ENCODE results near the gene PNMA8B. TPM values are rescaled to one million over a fixed set of nuclear protein-coding genes. Genes with fewer than 3 reads are reported as not detected.

PNMA8B gene
- total and polyA plus RNA-seq, 2 donors (not counting 3 experiments of a cell fraction or from before 2014, with no cell fraction given): 0.11 TPM; not detected in 1

GRCh38 chr19:46520616-46521015 is 24.9 kb upstream of the PNMA8B start:
- Histone ChIP-seq H3K9me3 (replicated peaks; ENCODE audit: control insufficient read depth, insufficient read depth, low read length) (no peaks in the 10 kb centered on the region), H3K4me3 (replicated peaks in 1 of 3; ENCODE audit: insufficient read depth in 1 of 3, low read depth in 1 of 3, low read length in 3 of 3) (no peak overlapping the region), H3K36me3 (ENCODE audit: control insufficient read depth in 2 of 2, extremely low read depth in 1 of 2, insufficient read depth in 2 of 2, low read length in 2 of 2) (no peaks in the 10 kb centered on the region), H3K79me2 (ENCODE audit: control insufficient read depth, insufficient read depth, low read length) (no peaks in the 10 kb centered on the region), H3K4me2 (ENCODE audit: insufficient read depth, low read length) (no peak overlapping the region), H3K9me1 (replicated peaks; ENCODE audit: control insufficient read depth, extremely low read depth, insufficient read depth, low read length) (no peaks in the 10 kb centered on the region), H2AFZ (ENCODE audit: low read depth, low read length) (no peak overlapping the region), H3K27me3 (ENCODE audit: control insufficient read depth in 2 of 2, insufficient read depth in 2 of 2, low read length in 2 of 2) (no peaks in the 10 kb centered on the region), H3K9ac (replicated peaks; ENCODE audit: extremely low read depth, insufficient read depth, low read length) (no peak overlapping the region), H4K20me1 (replicated peaks; ENCODE audit: control insufficient read depth, extremely low read depth, insufficient read depth, low read length) (no peaks in the 10 kb centered on the region), H3K27ac (ENCODE audit: insufficient read depth, low read depth, low read length) (no peak overlapping the region), H3K4me1 (ENCODE audit: control insufficient read depth, extremely low read depth, insufficient read depth, low read length) (no peaks in the 10 kb centered on the region)
- TF ChIP-seq JUN (IDR thresholded peaks at IDR 0.05; ENCODE audit: borderline replicate concordance, insufficient read depth, insufficient read length, low read depth) (no peak), FOS (IDR thresholded peaks at IDR 0.05; ENCODE audit: borderline replicate concordance, insufficient read depth, low read length) (no peak)
- intact Hi-C loops (cut with micrococcal nuclease): no loop called here
- dilution Hi-C loops (cut with MboI; ENCODE audit: extremely low pct_ligation_motif_present, low sequenced_read_pairs): no loop called here
- CTCF ChIA-PET: interaction anchor here (1.4 to 1.9 kb wide), 4 partner anchors 8 to 22 kb away, joined by 3 to 8 read pairs (median 6); no protein-coding TSS in a partner anchor
- FAIRE-seq (no peak), DNase-seq (ENCODE audit: low read depth, low spot score) (no peak)
- POLR2A ChIA-PET: interaction anchor here (0.6 kb wide), 1 partner anchor 124 kb away, joined by 7 read pairs; no protein-coding TSS in a partner anchor
- no TSS peak for BruUV-seq (replicated peaks)

- intact Hi-C loops (cut with micrococcal nuclease): no loop called here
- H4K20me1 ChIP-seq (replicated peaks; ENCODE audit: control insufficient read depth, extremely low read depth, insufficient read depth, low read length): no peaks in the 10 kb centered on the region
- no peaks in the 10 kb centered on the region for H3K36me3 ChIP-seq (ENCODE audit: control insufficient read depth in 2 of 2, extremely low read depth in 1 of 2, insufficient read depth in 2 of 2, low read length in 2 of 2)
- dilution Hi-C loops (cut with MboI; ENCODE audit: extremely low pct_ligation_motif_present, low sequenced_read_pairs): no loop called here
- DNase-seq (ENCODE audit: low read depth, low spot score) (no peak), FAIRE-seq (no peak)
- H3K4me3 ChIP-seq (replicated peaks in 1 of 3; ENCODE audit: insufficient read depth in 1 of 3, low read depth in 1 of 3, low read length in 3 of 3): no peak overlapping the region
- no peaks in the 10 kb centered on the region for H3K79me2 ChIP-seq (ENCODE audit: control insufficient read depth, insufficient read depth, low read length)
- no peaks in the 10 kb centered on the region for H3K4me1 ChIP-seq (ENCODE audit: control insufficient read depth, extremely low read depth, insufficient read depth, low read length)
- TF ChIP-seq EZH2 (IDR thresholded peaks at IDR 0.05; ENCODE audit: borderline replicate concordance, low read depth, low read length, severe bottlenecking) (no peak), GATA2 (IDR thresholded peaks at IDR 0.05; ENCODE audit: insufficient read depth, insufficient read length, low read depth, low read length) (no peak), JUN (IDR thresholded peaks at IDR 0.05; ENCODE audit: borderline replicate concordance, insufficient read depth, insufficient read length, low read depth) (no peak), MYC (IDR thresholded peaks at IDR 0.05; ENCODE audit: low read depth, low read length) (no peak), CTCF (IDR thresholded peaks at IDR 0.05; ENCODE audit: extremely low read depth in 1 of 2, insufficient read depth in 1 of 2, low read depth in 1 of 2, low read length in 2 of 2) (no peak), POLR2AphosphoS5 (IDR thresholded peaks at IDR 0.05; ENCODE audit: insufficient read depth, low read depth, low read length) (no peak), POLR2A (IDR thresholded peaks at IDR 0.05; ENCODE audit: low read depth, low read length) (no peak), FOS (IDR thresholded peaks at IDR 0.05; ENCODE audit: borderline replicate concordance, insufficient read depth, low read length) (no peak)
- no peaks in the 10 kb centered on the region for H3K27me3 ChIP-seq (ENCODE audit: control insufficient read depth in 2 of 2, insufficient read depth in 2 of 2, low read length in 2 of 2)
- POLR2A ChIA-PET: no interaction called here
- H3K9me3 ChIP-seq (replicated peaks; ENCODE audit: control insufficient read depth, insufficient read depth, low read length): no peaks in the 10 kb centered on the region
- H3K4me2 ChIP-seq (ENCODE audit: insufficient read depth, low read length): no peak overlapping the region
- no peak overlapping the region for H3K27ac ChIP-seq (ENCODE audit: insufficient read depth, low read depth, low read length)
- H3K9ac ChIP-seq (replicated peaks; ENCODE audit: extremely low read depth, insufficient read depth, low read length): no peak overlapping the region
- H3K9me1 ChIP-seq (replicated peaks; ENCODE audit: control insufficient read depth, extremely low read depth, insufficient read depth, low read length): no peaks in the 10 kb centered on the region
- BruUV-seq (replicated peaks): no TSS peak
- no peak overlapping the region for H2AFZ ChIP-seq (ENCODE audit: low read depth, low read length)
- CTCF ChIA-PET: interaction anchor here (1.2 to 2.9 kb wide), 3 partner anchors 11 to 26 kb away, joined by 3 to 20 read pairs (median 6); no protein-coding TSS in a partner anchor
These were observed 21.8 kb upstream of the PNMA8B start for GRCh38 chr19:46517471-46517870.

All from endothelial cell of umbilical vein (primary cell).